ENCODE measurements around the gene SMOC2. TPM values are rescaled to one million over a fixed set of nuclear protein-coding genes. Genes with fewer than 3 reads are reported as not detected.

SMOC2 gene
- total RNA-seq, 1 donor from 2014 or later = not detected

DNA sequence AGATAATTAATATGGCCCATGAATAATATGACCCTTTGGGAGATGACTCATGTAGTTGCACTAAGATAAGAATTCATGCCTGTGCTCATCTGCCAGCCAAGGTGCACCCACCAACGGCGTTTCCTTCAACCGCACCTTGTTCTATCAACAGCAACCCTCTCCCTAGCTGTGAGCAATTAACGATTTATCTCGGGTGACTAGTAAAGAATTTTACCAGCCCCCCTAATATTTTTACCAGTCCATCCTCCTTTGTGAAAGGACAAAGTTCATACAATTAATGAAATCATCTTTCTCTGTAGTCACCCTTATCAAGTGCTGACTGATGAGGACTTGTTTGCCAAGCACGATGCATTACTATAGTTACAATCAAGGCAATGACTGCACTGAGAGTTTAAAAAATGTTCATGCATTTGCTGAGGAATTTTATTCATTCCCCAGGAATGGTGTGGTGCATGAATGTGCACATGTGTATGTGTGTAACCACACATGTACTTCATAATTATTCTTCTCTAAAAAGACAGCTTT is 118.7 kb downstream of the SMOC2 start:
- Mint-ChIP-seq H3K27ac (ENCODE audit: unreplicated experiment) (no peak overlapping the region), H3K36me3 (ENCODE audit: low read depth, unreplicated experiment) (no peaks in the 10 kb centered on the region), H3K4me1 (ENCODE audit: unreplicated experiment) (peaks cover 7% of the 10 kb centered on the region), H3K27me3 (ENCODE audit: unreplicated experiment) (peaks cover 3% of the 10 kb centered on the region), H3K4me3 (ENCODE audit: unreplicated experiment) (no peak overlapping the region), H3K9me3 (ENCODE audit: unreplicated experiment) (no peaks in the 10 kb centered on the region)
- TF ChIP-seq, protein P1, sequence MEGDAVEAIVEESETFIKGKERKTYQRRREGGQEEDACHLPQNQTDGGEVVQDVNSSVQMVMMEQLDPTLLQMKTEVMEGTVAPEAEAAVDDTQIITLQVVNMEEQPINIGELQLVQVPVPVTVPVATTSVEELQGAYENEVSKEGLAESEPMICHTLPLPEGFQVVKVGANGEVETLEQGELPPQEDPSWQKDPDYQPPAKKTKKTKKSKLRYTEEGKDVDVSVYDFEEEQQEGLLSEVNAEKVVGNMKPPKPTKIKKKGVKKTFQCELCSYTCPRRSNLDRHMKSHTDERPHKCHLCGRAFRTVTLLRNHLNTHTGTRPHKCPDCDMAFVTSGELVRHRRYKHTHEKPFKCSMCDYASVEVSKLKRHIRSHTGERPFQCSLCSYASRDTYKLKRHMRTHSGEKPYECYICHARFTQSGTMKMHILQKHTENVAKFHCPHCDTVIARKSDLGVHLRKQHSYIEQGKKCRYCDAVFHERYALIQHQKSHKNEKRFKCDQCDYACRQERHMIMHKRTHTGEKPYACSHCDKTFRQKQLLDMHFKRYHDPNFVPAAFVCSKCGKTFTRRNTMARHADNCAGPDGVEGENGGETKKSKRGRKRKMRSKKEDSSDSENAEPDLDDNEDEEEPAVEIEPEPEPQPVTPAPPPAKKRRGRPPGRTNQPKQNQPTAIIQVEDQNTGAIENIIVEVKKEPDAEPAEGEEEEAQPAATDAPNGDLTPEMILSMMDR (IDR thresholded peaks at IDR 0.05; ENCODE audit: unreplicated experiment) = no peak
- DNase-seq (ENCODE audit: low spot score) = no peak

DNA sequence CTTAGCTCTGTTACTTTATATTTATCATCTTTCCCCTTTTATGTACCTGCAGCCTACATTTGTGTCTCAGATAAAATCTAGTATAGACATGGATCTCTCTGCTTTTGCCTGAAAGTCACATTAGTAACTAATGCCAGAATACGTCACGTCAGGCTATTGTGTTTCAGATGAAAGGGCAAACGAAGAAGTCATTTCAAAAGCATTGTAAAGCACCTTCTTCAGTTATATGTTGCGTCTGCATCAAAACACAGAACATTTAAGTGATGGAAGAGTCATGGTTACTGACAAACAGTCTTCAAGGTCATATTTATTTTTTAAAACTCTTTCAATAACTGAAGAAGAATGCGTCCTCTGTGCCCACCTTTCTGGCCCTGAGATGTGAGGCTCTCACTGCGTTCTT is 119.1 kb downstream of the SMOC2 start:
- Mint-ChIP-seq H3K4me3 (ENCODE audit: unreplicated experiment) (no peak overlapping the region), H3K27ac (ENCODE audit: unreplicated experiment) (no peak overlapping the region), H3K9me3 (ENCODE audit: unreplicated experiment) (no peaks in the 10 kb centered on the region), H3K36me3 (ENCODE audit: low read depth, unreplicated experiment) (no peaks in the 10 kb centered on the region), H3K4me1 (ENCODE audit: unreplicated experiment) (peaks cover 7% of the 10 kb centered on the region), H3K27me3 (ENCODE audit: unreplicated experiment) (peaks cover 4% of the 10 kb centered on the region)
- TF ChIP-seq, protein P1 (IDR thresholded peaks at IDR 0.05; ENCODE audit: unreplicated experiment) = no peak
- DNase-seq (ENCODE audit: low spot score) = no peak

DNA sequence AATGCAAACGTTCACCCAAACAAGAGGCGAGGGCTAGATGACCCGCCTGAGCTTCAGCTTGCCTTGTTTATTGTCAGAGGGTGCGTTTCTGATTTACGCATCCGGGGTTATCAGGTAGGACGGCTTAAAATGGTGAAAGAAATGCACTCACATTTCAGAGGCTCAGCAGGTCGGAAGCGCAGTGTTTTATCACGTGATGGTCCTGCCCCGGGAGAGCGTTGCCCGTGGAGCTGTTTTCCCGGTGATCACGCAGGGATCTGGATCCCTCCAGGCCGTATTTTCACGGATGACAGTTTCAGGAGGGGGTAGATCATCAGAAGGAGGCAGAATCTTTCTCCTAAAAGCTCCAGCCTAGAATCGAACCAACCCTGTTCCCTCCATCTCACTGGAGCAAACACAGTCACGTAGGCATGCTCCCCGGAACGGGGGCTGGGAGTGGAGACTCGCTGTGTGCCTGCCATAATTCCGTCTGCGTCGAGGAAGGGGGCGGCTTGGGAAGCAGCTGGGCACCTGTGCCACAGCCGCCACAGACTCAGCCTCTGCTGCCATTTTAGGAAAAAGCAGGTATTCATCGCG is 121.7 kb downstream of the SMOC2 start:
- Mint-ChIP-seq H3K27me3 (ENCODE audit: unreplicated experiment) (peaks cover 6% of the 10 kb centered on the region), H3K4me3 (ENCODE audit: unreplicated experiment) (no peak overlapping the region), H3K4me1 (ENCODE audit: unreplicated experiment) (peaks cover 4% of the 10 kb centered on the region), H3K9me3 (ENCODE audit: unreplicated experiment) (no peaks in the 10 kb centered on the region), H3K36me3 (ENCODE audit: low read depth, unreplicated experiment) (no peaks in the 10 kb centered on the region), H3K27ac (ENCODE audit: unreplicated experiment) (no peak overlapping the region)
- no peak for DNase-seq (ENCODE audit: low spot score)
- TF ChIP-seq, protein P1 (IDR thresholded peaks at IDR 0.05; ENCODE audit: unreplicated experiment) = no peak

DNA sequence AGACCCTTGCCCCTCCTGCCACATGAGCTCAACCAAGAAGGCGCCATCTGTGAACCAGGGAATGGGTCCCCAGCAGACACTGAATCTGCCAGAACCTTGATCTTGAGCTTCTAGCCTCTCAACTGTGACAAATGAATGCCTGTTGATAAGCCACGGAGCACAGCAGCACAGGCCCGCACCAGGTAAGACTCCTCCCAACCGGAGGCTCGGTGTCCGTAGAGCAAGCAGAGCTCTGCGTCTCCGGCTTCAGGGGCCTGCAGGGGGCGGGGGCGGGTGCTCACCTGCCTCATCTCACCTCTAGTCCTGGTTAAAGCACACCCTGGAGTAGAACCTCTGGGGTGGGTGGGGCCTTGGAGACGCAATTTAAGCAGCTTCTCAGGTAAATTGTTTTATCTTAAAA is 122.7 kb downstream of the SMOC2 start:
- H3K4me1 Mint-ChIP-seq (ENCODE audit: unreplicated experiment) = peaks cover 3% of the 10 kb centered on the region
- TF ChIP-seq, protein P1 (IDR thresholded peaks at IDR 0.05; ENCODE audit: unreplicated experiment) = no peak
- H3K9me3 Mint-ChIP-seq (ENCODE audit: unreplicated experiment) = no peaks in the 10 kb centered on the region
- no peak for DNase-seq (ENCODE audit: low spot score)
- peaks cover 5% of the 10 kb centered on the region for H3K27me3 Mint-ChIP-seq (ENCODE audit: unreplicated experiment)
- H3K27ac Mint-ChIP-seq (ENCODE audit: unreplicated experiment) = no peak overlapping the region
- H3K36me3 Mint-ChIP-seq (ENCODE audit: low read depth, unreplicated experiment) = no peaks in the 10 kb centered on the region
- H3K4me3 Mint-ChIP-seq (ENCODE audit: unreplicated experiment) = no peak overlapping the region

DNA sequence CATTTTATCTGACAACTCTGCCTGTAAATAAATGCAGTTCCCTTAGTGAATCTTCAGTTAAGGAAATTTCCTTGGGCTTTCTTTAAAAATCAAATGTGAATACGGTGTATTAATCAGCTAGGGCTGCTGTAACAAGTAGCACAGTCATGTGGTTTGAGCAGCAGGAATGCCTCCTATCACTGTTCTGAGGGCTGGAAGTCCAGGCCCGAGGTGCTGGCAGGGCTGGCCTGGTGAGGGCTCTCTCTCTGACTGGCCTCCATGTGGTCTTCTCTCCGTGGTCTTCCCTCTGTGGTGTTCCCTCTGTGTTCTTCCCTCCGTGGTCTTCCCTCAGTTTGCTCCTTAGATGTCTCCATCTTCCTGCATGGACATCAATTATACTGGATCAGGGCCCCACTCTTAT is 124.1 kb downstream of the SMOC2 start:
- H3K27me3 Mint-ChIP-seq (ENCODE audit: unreplicated experiment) = peaks cover 5% of the 10 kb centered on the region
- no peaks in the 10 kb centered on the region for H3K4me1 Mint-ChIP-seq (ENCODE audit: unreplicated experiment)
- H3K4me3 Mint-ChIP-seq (ENCODE audit: unreplicated experiment) = no peak overlapping the region
- no peaks in the 10 kb centered on the region for H3K36me3 Mint-ChIP-seq (ENCODE audit: low read depth, unreplicated experiment)
- H3K9me3 Mint-ChIP-seq (ENCODE audit: unreplicated experiment) = no peaks in the 10 kb centered on the region
- DNase-seq (ENCODE audit: low spot score) = no peak
- no peak overlapping the region for H3K27ac Mint-ChIP-seq (ENCODE audit: unreplicated experiment)
- TF ChIP-seq, protein P1 (IDR thresholded peaks at IDR 0.05; ENCODE audit: unreplicated experiment) = no peak
